ENCODE measurements around the gene DEPDC1B.
"Not testable (repeated sequence)": the region's sequence is repeated elsewhere in the genome, so short reads cannot be mapped to it uniquely, and the experiment has no call there.

Gene DEPDC1B

DNA sequence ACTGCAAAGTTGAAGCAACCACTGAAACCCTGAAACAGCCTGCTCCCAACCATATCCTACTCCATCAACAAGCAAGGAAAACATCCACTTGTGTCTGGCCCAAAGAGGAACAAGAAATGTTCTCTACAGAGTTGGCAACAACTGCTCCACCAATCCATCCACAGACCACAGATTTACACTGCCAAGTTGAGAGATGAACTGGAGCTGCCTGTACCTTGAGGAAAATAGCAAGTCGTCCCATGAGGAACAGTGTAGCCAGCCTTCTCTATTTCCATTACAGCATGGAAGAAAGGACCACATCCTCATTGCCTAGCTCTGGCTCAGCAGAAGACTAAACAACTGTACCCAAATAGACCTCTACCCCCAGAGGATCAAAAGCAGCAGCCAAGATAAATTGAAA lies 60.4 kb downstream of the DEPDC1B start:
- DNase-seq, result no peak

DNA sequence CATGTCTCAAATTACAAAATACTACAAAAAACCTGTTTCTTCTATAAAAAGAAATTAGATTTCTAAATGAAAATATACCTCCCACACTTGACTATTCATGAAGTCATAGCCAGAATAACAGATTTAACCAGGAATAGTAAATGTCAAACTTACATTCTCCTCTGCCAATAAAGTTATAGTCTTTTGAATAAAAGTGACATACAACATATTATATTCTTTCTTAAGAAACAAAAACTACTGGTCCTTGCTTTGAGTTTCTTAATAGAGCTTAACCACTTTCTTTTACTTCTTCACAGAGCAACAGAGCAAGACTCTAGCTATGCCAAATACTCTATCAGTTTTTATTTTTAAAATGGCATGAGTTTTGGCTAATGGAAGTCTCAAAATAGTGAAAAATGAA lies 61.7 kb downstream of the DEPDC1B start:
- no peak for DNase-seq

DNA sequence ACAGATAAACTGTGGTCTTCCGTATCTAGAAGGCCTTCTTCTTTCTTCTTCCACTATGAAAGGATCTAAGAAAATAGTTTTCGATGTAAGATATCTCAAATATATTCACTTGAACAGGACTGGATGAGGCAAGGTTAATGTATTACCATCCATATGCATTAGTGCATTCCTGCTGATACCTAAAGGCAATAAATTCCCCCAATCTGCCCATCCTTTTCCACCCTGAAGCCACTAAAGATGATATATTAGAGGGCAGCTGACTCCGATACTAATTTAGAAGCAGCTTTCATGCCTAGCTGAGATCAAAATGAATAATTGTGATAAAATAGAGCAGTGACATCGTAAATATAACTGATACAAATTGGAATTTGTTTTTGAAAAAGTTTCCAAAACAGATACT lies 63.3 kb downstream of the DEPDC1B start:
- DNase-seq, result no peak

DNA sequence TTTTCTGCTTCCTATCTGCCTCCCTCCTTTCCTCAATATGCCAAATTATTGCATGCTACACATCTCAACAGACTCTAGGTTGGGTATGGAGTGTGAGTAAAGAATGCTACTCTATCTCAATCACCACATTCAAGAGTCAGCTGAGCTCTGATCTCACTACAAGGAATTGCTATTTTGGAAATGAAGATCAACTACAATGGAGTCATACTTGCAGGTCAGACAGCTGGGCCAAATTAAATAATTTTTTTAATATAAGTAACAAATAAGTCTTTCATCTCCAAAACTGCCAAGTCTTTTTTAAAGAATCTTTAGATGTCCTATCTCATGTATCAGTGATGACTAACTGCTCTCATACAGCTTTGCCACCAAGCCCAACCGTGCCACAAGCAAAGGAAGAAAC lies 64.0 kb downstream of the DEPDC1B start:
- DNase-seq, result no peak

DNA sequence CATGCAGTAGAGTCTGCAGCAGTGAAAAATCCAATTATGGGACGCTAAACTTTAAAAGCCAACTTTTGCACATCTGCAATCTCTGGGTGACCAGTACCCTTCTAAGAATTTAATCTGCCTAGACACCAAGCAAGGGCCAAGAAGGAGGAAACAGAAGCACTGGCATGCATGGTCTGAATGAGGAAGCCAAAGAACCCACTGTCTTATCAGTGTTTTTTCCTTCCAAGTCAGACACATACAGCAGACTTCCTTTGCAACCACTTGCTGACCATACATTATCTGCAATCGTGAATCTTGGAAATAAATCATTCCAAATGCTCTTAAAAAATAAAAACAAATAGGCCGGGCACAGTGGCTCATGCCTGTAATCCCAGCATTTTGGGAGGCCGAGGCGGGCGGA lies 65.9 kb downstream of the DEPDC1B start:
- no peak for DNase-seq

DNA sequence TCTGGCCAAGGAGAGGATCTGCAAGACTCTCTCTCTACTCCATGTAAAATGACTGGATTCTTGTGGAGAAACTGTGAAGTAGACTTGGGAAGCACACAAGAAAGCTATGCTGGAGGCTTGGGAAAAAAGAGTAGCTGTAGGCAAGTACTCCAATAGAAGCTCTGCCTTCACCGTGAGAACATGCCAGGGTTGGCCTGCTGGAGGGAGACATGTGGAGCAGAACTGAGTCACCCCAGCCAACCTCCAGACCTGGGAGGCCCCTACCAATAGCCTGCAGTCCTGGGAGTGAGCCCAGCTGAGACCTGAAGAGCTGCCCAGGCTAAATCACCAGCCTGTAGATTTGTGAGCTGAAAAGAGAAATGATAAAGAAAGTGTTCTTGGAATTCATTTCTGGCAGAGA lies 66.6 kb downstream of the DEPDC1B start:
- no peak for DNase-seq

DNA sequence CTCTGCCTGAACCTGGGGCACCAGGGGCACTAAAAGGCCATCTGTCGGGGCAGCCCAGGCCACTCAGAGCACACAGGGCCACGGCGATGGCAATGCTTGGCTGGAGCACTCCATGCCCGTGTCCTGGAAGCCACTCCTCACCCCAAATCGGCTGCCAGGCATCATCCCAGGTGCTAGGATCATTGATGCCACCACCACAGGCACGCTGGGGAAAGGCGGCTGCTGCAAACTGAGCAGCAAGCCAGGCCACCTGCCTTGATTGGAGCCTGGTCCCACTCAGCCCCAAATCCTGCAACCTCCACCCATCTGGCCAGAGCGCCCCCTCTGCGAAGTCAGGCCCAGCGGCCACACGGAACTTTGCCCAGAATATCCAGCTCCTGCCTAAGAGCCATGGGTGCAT lies 67.8 kb downstream of the DEPDC1B start:
- DNase-seq, result no peak

DNA sequence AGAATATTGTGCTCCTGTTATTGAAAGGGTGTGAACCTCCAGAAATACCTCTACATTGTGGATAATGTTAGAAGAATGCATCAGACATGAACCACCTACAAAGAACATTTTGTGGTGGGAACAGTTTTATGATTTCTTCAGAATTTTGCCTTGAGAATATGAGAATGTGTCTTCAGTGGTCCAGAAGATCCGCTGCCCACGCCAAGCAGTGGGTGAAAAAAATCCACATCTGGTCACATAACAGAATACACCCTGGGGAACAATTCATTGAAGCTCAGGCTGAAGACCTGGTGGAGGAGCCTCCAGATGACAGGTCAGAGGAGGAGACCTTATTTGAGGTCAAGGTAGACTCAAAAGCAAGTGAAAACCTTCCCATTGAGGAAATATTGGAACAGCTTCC lies 69.1 kb downstream of the DEPDC1B start:
- no peak for DNase-seq

DNA sequence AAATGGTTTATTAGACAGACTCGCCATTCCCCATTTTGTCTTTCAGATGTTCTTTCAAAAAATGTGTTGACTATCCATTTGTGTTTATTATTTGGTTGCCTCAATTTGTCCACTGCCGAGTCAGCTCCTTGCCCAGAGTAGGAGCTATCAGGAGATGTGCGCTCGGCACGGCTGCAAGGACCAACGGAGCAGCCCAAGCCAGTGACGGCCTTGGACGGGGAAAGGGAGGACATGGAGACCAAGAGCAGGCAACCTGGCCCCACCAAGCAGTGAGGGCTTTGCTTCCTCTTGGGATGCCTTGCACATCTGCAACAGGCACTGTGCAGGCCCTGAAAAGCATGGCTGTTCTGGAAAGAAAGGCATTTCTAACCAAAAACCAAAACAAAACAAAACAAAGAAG lies 69.8 kb downstream of the DEPDC1B start:
- DNase-seq, result no peak

DNA sequence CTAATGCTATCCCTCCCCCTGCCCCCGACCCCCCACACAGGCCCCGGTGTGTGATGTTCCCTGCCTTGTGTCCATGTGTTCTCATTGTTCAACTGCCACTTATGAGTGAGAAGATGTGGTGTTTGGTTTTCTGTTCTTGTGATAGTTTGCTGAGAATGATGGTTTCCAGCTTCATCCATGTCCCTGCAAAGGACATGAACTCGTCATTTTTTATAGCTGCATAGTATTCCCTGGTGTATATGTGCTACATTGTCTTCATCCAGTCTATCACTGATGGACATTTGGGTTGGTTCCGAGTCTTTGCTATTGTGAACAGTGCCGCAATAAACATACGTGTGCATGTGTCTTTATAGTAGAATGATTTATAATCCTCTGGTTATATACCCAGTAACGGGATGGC lies 75.1 kb downstream of the DEPDC1B start:
- DNase-seq, result not testable (repeated sequence)

DNA sequence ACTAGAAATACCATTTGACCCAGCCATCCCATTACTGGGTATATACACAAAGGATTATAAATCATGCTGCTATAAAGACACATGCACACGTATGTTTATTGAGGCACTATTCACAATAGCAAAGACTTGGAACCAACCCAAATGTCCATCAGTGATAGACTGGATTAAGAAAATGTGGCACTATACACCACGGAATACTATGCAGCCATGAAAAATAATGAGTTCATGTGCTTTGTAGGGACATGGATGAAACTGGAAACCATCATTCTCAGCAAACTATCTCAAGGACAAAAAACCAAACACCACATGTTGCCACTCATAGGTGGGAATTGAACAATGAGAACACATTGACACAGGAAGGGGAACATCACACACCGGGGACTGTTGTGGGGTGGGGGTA lies 79.2 kb downstream of the DEPDC1B start:
- DNase-seq, result not testable (repeated sequence)

DNA sequence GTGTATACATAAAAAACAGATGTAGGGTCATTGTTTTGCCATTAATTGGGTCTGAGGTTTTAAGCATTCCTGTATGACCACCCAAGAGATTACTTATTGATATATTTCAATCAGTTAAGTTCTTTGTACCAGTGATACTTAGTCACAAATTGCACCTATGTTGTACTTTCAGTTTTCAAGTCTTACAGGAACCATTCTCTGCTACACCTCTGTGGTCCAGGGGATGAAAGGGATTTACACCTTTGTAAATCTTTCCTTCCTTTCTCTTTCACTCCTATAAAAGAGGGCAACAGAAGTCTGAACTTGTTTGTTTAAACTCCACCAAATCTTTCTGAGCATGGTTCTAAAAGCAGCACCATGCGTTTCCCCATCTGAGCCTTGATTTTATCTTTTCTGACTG lies 86.1 kb downstream of the DEPDC1B start:
- DNase-seq, result no peak

DNA sequence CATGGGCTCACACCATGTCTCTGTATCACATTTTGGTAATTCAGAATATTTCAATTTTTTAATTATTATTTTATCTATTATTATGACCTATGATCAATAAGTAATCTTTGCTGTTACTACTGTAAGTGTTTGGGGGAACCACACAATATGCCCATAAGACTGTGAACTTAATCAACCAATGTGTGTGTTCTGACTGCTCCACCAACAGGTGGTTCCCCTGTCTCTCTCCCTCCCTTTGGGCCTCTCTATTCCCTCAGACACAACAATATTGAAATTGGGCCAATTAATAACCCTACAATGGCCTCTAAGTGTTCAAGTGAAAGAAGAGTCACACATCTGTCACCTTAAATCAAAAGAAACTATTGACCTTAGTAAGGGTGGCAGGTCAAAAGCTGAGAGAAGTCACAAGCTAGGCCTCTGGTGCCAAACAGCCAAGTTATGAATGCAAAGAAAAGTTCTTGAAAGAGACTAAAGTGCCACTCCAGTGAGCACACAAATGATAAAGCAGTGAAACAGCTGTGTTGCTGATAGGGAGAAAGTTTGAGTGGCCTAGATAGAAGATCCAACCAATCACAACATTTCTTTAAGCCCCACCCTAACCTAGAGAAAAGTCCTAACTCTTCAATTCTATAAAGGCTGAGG lies 88.7 kb downstream of the DEPDC1B start:
- no peak for DNase-seq

DNA sequence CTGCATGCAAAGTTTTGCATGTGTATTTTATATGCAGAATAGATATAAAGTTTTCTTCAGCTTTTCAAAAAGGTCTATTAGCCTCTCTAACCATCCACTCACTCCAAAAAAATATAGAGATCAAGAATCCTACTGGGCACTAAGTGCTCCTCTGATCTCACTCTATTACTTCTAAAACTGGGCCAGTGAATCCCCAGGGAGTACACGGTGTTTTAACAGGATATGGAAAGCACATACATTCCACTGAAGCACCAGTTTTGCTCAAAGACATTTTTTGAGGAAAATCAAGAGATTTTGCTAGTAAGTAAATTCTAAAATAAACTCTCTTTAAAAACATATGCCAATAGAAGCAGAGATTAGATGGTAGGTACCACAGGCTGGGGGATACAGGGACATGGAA lies 95.2 kb downstream of the DEPDC1B start:
- no peak for DNase-seq

DNA sequence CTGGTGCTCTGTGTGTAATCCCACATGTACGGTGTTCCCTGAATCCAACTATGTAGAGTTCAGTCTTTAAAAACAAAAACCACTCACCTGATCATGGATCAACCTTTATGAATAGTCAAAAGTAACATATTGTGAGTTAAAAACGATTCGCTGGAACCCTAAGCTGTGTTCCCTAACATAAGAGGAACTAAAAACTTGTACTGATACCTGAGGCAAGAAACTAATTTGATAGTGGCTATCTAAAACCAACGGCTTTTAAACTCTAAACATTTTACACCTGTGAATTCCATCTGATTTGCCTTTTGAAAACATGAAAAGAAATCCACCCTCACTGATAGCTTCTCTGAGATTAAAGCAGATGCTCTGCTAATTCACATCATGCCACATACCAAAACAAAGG lies 101.5 kb downstream of the DEPDC1B start:
- DNase-seq, result no peak

DNA sequence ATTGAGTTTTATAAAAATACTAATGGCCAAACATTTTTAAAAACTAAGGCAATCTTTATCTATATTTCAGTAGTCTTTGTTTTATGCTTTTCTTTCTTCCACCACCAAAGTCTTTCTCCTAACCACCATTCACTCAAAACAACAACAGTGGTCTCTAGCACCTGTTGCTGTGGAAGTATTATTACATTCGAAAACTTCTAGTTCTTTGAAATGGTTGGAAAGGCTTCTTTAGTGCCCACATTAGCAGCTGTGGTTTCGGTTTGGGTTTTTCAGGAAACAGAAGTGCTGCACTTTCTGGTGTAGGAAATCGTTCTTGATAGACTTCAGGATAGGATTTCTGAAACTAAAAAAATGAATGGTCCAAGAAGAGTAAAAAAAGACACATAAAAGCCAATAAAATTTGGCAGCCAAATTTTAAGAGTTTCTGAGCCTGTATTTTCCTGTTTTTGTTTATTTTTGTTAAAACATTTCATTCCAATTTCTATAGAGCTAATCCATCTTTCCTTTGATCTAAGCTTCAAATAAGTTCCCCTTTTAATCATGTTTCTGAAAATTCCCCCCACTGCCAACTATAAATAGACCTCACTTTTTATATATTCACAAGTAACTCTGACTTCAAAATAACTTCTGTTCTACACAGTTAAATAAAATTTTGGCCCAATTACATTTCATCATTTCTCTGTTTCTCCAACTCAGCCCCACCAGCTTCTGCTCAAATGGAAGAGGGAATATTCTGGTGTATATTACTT lies 102.2 kb downstream of the DEPDC1B start:
- peak; percentile 20 for DNase-seq

DNA sequence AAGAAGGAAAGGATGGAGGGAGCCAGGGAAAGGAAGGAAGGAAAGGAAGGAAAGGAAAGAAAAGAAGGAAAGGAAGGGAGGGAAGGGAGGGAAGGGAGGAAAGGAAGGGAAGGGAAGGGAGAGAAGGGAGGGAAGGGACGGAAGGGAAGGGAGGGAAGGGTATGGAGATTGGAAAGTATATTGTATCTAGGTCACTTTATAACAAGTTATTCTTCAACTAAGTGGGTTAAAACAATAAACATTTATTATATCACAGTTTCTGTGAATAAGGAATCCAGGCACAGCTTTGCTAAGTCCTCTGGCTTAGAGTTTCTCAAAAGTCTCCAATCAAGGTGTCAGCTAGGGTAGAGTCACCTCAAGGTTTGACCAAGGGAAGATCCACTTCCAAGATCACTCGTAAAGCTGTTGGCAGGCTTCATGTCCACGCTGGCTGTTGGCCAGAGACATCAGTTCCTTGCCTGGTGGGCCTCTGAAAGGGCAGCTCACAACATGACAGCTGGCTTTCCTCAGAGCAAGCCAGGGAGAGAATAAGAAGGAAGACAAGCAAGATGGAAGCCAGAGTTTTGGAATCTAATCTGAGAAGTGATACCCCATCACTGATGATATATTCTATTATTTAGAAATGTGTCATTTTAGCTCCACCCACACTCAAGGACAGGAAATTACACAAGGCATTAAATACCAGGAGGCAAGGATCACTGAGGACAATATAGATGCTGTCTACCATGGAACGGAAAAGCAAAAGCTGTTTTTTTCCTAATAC lies 105.1 kb downstream of the DEPDC1B start:
- DNase-seq, result no peak

DNA sequence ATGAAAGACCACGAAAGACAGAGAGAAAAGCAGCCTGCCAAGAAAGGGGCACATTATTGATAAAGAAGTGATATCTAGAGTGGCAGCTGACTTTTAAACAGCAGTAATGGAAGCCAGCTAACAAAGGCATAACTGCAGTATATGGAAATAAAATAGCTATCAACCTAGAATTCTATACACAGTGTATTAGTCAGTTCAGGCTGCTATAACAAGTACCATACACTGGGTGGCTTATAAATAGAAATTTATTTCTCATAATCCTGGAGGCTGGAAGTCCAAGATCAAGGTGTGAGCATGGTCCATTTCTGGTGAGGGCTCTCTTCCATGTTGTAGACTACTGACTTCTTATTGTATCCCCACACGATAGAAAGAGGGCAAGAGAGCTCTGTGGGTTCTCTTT lies 109.8 kb downstream of the DEPDC1B start:
- no peak for DNase-seq

DNA sequence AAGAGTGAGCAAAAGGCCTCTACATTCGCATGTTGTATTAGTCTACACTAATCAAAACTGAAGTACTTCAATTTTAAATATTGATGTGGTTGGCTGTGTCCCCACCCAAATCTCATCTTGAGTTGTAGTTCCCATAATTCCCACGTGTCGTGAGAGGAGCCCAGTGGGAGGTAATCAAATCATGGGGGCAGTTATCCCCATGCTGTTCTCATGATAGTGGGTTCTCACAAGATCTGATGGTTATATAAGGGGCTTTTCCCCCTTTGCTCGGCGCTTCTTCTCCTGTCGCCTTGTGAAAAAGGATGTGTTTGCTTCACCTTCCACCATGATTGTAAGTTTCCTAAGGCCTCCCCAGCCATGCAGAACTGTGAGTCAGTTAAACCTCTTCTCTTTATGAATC lies 112.7 kb downstream of the DEPDC1B start:
- not testable (repeated sequence) for DNase-seq

DNA sequence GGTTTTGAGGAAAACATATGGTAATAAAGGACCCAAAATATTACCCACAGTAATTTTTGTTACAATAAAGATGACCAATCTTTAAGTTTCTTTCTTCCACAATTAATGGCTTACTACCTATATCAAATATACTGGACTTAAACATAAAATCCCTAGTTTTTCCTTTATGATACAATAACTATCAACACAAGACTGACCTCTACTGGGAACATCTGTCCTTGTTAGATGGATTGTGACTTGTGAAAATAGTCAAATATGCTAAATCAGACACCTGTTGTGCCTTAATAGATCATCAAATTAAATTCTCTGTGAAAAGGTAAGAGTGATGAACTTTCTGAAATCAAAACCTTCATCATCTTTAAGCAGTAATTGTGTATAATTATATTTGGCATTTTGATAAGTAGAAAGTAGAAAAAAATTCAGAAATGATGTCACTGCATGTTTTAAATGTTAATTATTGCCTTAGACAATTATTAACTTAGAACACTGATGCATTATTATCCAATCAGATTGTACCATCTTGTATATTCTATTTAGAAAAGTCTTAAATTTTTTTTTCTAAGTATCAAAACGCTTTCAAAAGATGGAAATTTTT lies 113.6 kb downstream of the DEPDC1B start:
- no peak for DNase-seq

DNA sequence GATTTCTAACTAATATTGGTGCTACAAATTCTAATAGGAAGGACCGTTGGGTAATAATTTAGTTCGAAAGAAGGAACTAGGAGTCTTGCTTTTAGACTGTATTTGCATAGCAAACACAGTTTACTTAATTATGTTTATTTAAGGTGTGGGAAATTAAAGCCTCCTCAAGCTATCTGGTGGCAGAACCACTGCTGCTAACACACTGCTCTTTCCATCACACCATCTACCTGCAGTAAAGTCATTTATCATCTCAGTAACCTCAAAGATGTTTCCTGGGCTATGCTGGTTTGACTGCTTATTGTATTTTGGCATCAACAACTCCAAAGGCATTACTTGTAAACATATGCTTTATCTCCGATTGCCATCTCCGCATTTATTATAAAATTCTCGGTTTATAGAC lies 114.3 kb downstream of the DEPDC1B start:
- no peak for DNase-seq

DNA sequence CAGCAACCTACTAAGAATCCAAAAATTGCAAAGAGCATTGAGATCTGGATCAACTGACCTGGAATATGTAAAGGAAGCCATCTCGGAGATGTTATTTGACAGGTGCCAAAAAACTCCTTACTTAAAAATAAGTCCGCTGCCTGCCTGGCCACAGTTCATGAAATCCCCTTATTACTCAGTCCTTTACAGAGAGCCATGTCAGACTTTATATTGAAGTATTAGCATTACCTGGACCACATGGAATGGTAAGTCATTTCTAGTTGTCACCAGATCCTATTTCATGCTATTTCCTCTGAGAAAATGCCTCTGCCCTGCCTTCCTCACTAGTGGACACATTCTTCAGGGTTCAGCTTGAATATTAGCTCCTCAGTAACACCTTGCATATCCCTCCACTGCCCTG lies 115.7 kb downstream of the DEPDC1B start:
- DNase-seq, result no peak

DNA sequence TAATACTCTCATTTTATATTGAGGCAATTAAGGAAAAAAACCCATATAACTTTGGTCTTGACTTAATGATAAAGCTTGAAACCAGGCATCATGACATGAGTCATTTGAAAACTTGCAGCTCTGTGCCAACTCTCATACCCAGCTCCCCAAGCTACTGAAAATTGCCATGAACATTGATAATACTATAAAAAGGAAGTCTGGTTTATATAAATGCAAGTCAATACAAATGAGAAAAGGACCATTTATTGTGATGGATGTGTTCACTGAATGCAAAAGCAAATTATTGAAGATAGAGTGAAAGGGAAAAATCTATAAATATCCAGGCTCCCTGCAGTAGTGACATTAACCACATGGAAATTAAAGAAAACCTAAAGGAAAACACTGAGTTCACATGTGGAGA lies 116.3 kb downstream of the DEPDC1B start:
- DNase-seq, result no peak

DNA sequence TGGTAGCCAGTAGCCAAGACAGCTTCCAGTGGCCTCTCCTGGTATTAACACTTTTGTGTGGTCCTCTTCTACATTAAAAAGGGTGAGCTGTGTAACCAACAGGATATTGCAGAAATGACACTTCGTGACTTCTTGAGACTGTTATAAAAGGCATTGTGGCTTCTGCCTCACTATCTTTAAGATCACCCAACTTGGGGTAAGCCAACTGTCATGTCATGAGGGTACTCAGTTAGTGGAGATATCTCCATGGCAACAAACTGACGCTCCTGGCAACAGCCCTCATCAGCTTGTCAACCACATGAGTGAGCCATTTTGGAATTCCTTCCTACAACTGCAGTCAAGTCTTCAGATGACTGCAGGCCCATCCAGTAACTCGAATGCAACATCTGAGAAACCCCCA lies 121.7 kb downstream of the DEPDC1B start:
- no peak for DNase-seq

All from SIG-M5 (cell line).